MM.1S (cell line): ENCODE results near the gene ACAP2.
"Not testable (repeated sequence)": the region's sequence is repeated elsewhere in the genome, so short reads cannot be mapped to it uniquely, and the experiment has no call there.

Source experiments
- DNase-seq: peaks from one replicate; pipeline ENCODE4 v3.0.0-alpha.2; 2015
- H2AFZ ChIP-seq: fragments of 300-600 bp; sonication (generic); 2 replicates; pipeline ENCODE4 v1.6.0; 2016; ENCODE audit warnings: antibody characterized with exemption, low read length
- H3F3A ChIP-seq: fragments of 300-600 bp; sonication (generic); 2 replicates; pipeline ENCODE4 v1.6.1; 2016; ENCODE audit warnings: mild to moderate bottlenecking, antibody characterized with exemption, low read length, moderate library complexity, mixed read lengths; ENCODE audit not compliant: insufficient read depth
- H3K27ac ChIP-seq: fragments of 300-600 bp; sonication (generic); 2 replicates; pipeline ENCODE4 v1.5.1; 2016; ENCODE audit warnings: mild to moderate bottlenecking, low read length
- H3K27me3 ChIP-seq: fragments of 300-600 bp; sonication (generic); replicated peaks from 2 replicates; pipeline ENCODE4 v1.6.0; 2016; ENCODE audit warnings: low read length; ENCODE audit not compliant: insufficient read depth
- H3K36me3 ChIP-seq: fragments of 300-600 bp; sonication (generic); replicated peaks from 2 replicates; pipeline ENCODE4 v1.6.1; 2016; ENCODE audit warnings: mild to moderate bottlenecking, low read length, mixed read lengths; ENCODE audit not compliant: insufficient read depth
- H3K4me1 ChIP-seq: fragments of 300-600 bp; sonication (generic); 2 replicates; pipeline ENCODE4 v1.6.1; 2016; ENCODE audit warnings: low read length, mixed read lengths
- H3K4me2 ChIP-seq: fragments of 300-600 bp; sonication (generic); 2 replicates; pipeline ENCODE4 v1.6.0; 2016; ENCODE audit warnings: low read depth, low read length
- H3K4me3 ChIP-seq: fragments of 300-600 bp; sonication (generic); 2 replicates; pipeline ENCODE4 v1.5.1; 2016; ENCODE audit warnings: low read length, mixed read lengths
- H3K79me2 ChIP-seq: fragments of 300-600 bp; sonication (generic); 2 replicates; pipeline ENCODE4 v1.6.1; 2016; ENCODE audit warnings: mixed run types, low read length, mixed read lengths
- H3K9ac ChIP-seq: fragments of 300-600 bp; sonication (generic); 2 replicates; pipeline ENCODE4 v1.6.1; 2016; ENCODE audit warnings: low read length, mixed read lengths
- H3K9me2 ChIP-seq: fragments of 300-600 bp; sonication (generic); replicated peaks from 2 replicates; pipeline ENCODE4 v1.6.1; 2016; ENCODE audit warnings: mild to moderate bottlenecking, low read length, mixed read lengths; ENCODE audit not compliant: insufficient read depth
- H3K9me3 ChIP-seq: fragments of 300-600 bp; sonication (generic); replicated peaks from 2 replicates; pipeline ENCODE4 v1.6.1; 2016; ENCODE audit warnings: mild to moderate bottlenecking, low read length, mixed read lengths; ENCODE audit not compliant: insufficient read depth
- H4K20me1 ChIP-seq: fragments of 300-600 bp; sonication (generic); 2 replicates; pipeline ENCODE4 v1.6.1; 2016; ENCODE audit warnings: mild to moderate bottlenecking, low read length, moderate library complexity, mixed read lengths; ENCODE audit not compliant: insufficient read depth
- CTCF ChIP-seq: fragments of 300-600 bp; sonication (generic); IDR thresholded peaks from 2 replicates; pipeline ENCODE4 v1.5.1; 2016; ENCODE audit warnings: antibody characterized with exemption, low read length, mixed read lengths
- EZH2 ChIP-seq: fragments of 300-600 bp; sonication (generic); optimal IDR thresholded peaks from 2 replicates; pipeline ENCODE3; 2017; ENCODE audit warnings: low read depth, mild to moderate bottlenecking, antibody characterized with exemption, low read length, mixed read lengths
- EZH2phosphoT487 ChIP-seq: fragments of 300-600 bp; sonication (generic); IDR thresholded peaks from 2 replicates; pipeline ENCODE4 v1.6.1; 2018; ENCODE audit warnings: antibody characterized with exemption, low read length

Gene ACAP2

GRCh38 chr3:195236801-195237570 lies 205.8 kb downstream of the ACAP2 start:
- Histone ChIP-seq H2AFZ (no peak overlapping the region), H3K27me3 (no peaks in the 10 kb centered on the region), H3K4me1 (no peaks in the 10 kb centered on the region), H3K9me3 (no peaks in the 10 kb centered on the region), H3K9ac (no peak overlapping the region), H3K79me2 (no peaks in the 10 kb centered on the region), H3K27ac (no peak overlapping the region), H3K36me3 (no peaks in the 10 kb centered on the region), H3K4me3 (no peak overlapping the region), H3K4me2 (no peak overlapping the region), H3K9me2 (no peaks in the 10 kb centered on the region), H3F3A (no peaks in the 10 kb centered on the region), H4K20me1 (no peaks in the 10 kb centered on the region)
- TF ChIP-seq CTCF: no peak
- no peak for TF ChIP-seq EZH2phosphoT487
- no peak for TF ChIP-seq EZH2
- DNase-seq: no peak

GRCh38 chr3:195236076-195236798 lies 206.6 kb downstream of the ACAP2 start:
- no peaks in the 10 kb centered on the region for H3K79me2 ChIP-seq
- no peaks in the 10 kb centered on the region for H3K9me3 ChIP-seq
- DNase-seq: no peak
- no peaks in the 10 kb centered on the region for H3F3A ChIP-seq
- no peak overlapping the region for H3K4me2 ChIP-seq
- H3K27ac ChIP-seq: no peak overlapping the region
- H3K27me3 ChIP-seq: no peaks in the 10 kb centered on the region
- TF ChIP-seq CTCF (no peak), EZH2 (no peak), EZH2phosphoT487 (no peak)
- no peaks in the 10 kb centered on the region for H3K36me3 ChIP-seq
- no peak overlapping the region for H3K9ac ChIP-seq
- no peaks in the 10 kb centered on the region for H4K20me1 ChIP-seq
- no peak overlapping the region for H2AFZ ChIP-seq
- H3K4me3 ChIP-seq: no peak overlapping the region
- H3K9me2 ChIP-seq: no peaks in the 10 kb centered on the region
- no peaks in the 10 kb centered on the region for H3K4me1 ChIP-seq

GRCh38 chr3:195230244-195230643 lies 212.6 kb downstream of the ACAP2 start:
- H3K4me1 ChIP-seq: no peaks in the 10 kb centered on the region
- no peak for DNase-seq
- no peaks in the 10 kb centered on the region for H3K36me3 ChIP-seq
- H3K27me3 ChIP-seq: no peaks in the 10 kb centered on the region
- H3K9me3 ChIP-seq: no peaks in the 10 kb centered on the region
- H3K27ac ChIP-seq: no peak overlapping the region
- H4K20me1 ChIP-seq: no peaks in the 10 kb centered on the region
- TF ChIP-seq CTCF: no peak
- no peak for TF ChIP-seq EZH2phosphoT487
- TF ChIP-seq EZH2: no peak
- H3K79me2 ChIP-seq: no peaks in the 10 kb centered on the region
- H3K4me3 ChIP-seq: no peak overlapping the region
- no peak overlapping the region for H3K4me2 ChIP-seq
- H3K9ac ChIP-seq: no peak overlapping the region
- no peaks in the 10 kb centered on the region for H3K9me2 ChIP-seq
- H3F3A ChIP-seq: no peaks in the 10 kb centered on the region
- H2AFZ ChIP-seq: no peak overlapping the region

- not testable (repeated sequence) for DNase-seq, H3F3A ChIP-seq, H3K27me3 ChIP-seq, H3K79me2 ChIP-seq, H2AFZ ChIP-seq, H3K36me3 ChIP-seq, H3K9me3 ChIP-seq, H3K4me3 ChIP-seq, H3K4me1 ChIP-seq, H3K9ac ChIP-seq, H3K27ac ChIP-seq, H3K9me2 ChIP-seq, H4K20me1 ChIP-seq, H3K4me2 ChIP-seq
Observed at GRCh38 chr3:195228886-195229285, 213.9 kb downstream of the ACAP2 start.
